K562 (cell line): ENCODE results near the gene NDN. TPM values are rescaled to one million over a fixed set of nuclear protein-coding genes. Genes with fewer than 3 reads are reported as not detected.
A peak's percentile ranks its signal among the peaks of the same experiment; 100 is the strongest.

Experiments used
- ATAC-seq: fragments of 200-7000 bp; cut with Tn5 transposase; 3 replicates; pipeline ENCODE4 v1.9.1; 2020; ENCODE audit warnings: moderate library complexity
- BruUV-seq: library from RNA; stranded (reverse); fragments of 400-500 nt; replicated peaks from 2 replicates; lab custom pipeline; 2021; lab: Mats Ljungman, UMichigan
- CTCF ChIA-PET: fragments of 300-600 bp; formaldehyde crosslinking; extraction: SDS; loops from one replicate; lab custom pipeline; 2021; ENCODE audit warnings: low intra/inter-chr PET ratio; lab: Yijun Ruan, JAX
- POLR2A ChIA-PET: fragments of 300-600, 350-650 bp; sonication (Branson Sonifier 250); formaldehyde crosslinking; extraction: SDS; loops from one replicate; lab custom pipeline; 2021; ENCODE audit warnings: antibody characterized with exemption, inconsistent platforms; lab: Yijun Ruan, JAX
- DNase-seq, 4 experiments: peaks; one replicate each; pipeline versions ENCODE4 v3.0.0 to v3.0.0-alpha.2; 2011 to 2018; ENCODE audit warnings: low spot score in 3 of 4, mixed read lengths in 3 of 4; ENCODE audit errors: extremely low read depth in 1 of 4
- FAIRE-seq: peaks from 2 replicates; lab custom pipeline; 2011; peaks lifted over from hg19 to GRCh38; lab: Jason Lieb, UNC
- H2AFZ ChIP-seq: 2 replicates; pipeline ENCODE4 v1.6.0; 2011; ENCODE audit warnings: low read depth, low read length, control low read depth, inconsistent platforms
- H3K27ac ChIP-seq: fragments of 200-600 bp; 3 replicates; pipeline ENCODE4 v1.8.0; 2011; ENCODE audit warnings: low read depth, mild to moderate bottlenecking, control low read depth, inconsistent platforms, low read length, moderate library complexity, mixed read lengths; ENCODE audit errors: extremely low read depth
- H3K27me3 ChIP-seq, 2 experiments: fragments of 300-600 bp in 1 of 2; 2 replicates in 1 of 2; 3 replicates in 1 of 2; pipeline versions ENCODE4 v1.6.0 to v1.8.0; 2011; ENCODE audit warnings: inconsistent platforms in 2 of 2, low read length in 2 of 2, mild to moderate bottlenecking in 1 of 2, mixed read lengths in 1 of 2, moderate library complexity in 1 of 2; ENCODE audit not compliant: control insufficient read depth in 2 of 2, insufficient read depth in 2 of 2
- H3K36me3 ChIP-seq: fragments of 300-600 bp; 3 replicates; pipeline ENCODE4 v1.8.0; 2011; ENCODE audit warnings: mild to moderate bottlenecking, low read length, inconsistent platforms; ENCODE audit not compliant: control insufficient read depth, insufficient read depth
- H3K4me1 ChIP-seq, 2 experiments: fragments of 200-600 bp in 1 of 2; replicated peaks in 1 of 2; 2 replicates in 1 of 2; 3 replicates in 1 of 2; pipeline versions ENCODE4 v1.5.1 to v1.8.0; 2011; ENCODE audit warnings: inconsistent platforms in 2 of 2, low read length in 2 of 2, mild to moderate bottlenecking in 1 of 2, mixed read lengths in 1 of 2, moderate library complexity in 1 of 2; ENCODE audit not compliant: control insufficient read depth in 2 of 2, insufficient read depth in 2 of 2
- H3K4me2 ChIP-seq: 2 replicates; pipeline ENCODE4 v1.6.1; 2011; ENCODE audit warnings: low read length, control low read depth, inconsistent platforms, mixed read lengths; ENCODE audit not compliant: insufficient read depth
- H3K4me3 ChIP-seq: fragments of 200-600 bp; sonication (generic), shearing (Covaris generic); 2 replicates; pipeline ENCODE4 v1.5.1; 2016; ENCODE audit warnings: control low read depth, inconsistent platforms
- H3K79me2 ChIP-seq: fragments of 200-600 bp; 3 replicates; pipeline ENCODE4 v1.8.0; 2011; ENCODE audit warnings: low read length, inconsistent platforms; ENCODE audit not compliant: control insufficient read depth, insufficient read depth
- H3K9ac ChIP-seq, 2 experiments: 2 replicates each; pipeline versions ENCODE4 v1.6.0 to v1.6.1; 2011; ENCODE audit warnings: low read depth in 2 of 2, low read length in 2 of 2, control low read depth in 1 of 2, inconsistent platforms in 1 of 2, mild to moderate bottlenecking in 1 of 2, mixed read lengths in 1 of 2; ENCODE audit not compliant: insufficient read depth in 1 of 2
- H3K9me1 ChIP-seq: one replicate; pipeline ENCODE4 v1.6.0; 2011; ENCODE audit warnings: inconsistent platforms, mild to moderate bottlenecking, low read length, moderate library complexity; ENCODE audit not compliant: control insufficient read depth, insufficient read depth
- H3K9me3 ChIP-seq: replicated peaks from 2 replicates; pipeline ENCODE4 v1.5.1; 2011; ENCODE audit warnings: low read depth, low read length, inconsistent platforms; ENCODE audit not compliant: control insufficient read depth, insufficient read depth
- H4K20me1 ChIP-seq: replicated peaks from 2 replicates; pipeline ENCODE4 v1.6.1; 2011; ENCODE audit warnings: low read length, inconsistent platforms, mixed read lengths; ENCODE audit not compliant: control insufficient read depth, insufficient read depth
- CTCF ChIP-seq, 3 experiments: IDR thresholded peaks in 2 of 3; conservative IDR thresholded peaks in 1 of 3; 2 replicates each; pipeline ENCODE4 v1.5.1; 2011 to 2012; ENCODE audit warnings: low read length in 3 of 3, mild to moderate bottlenecking in 3 of 3, control low read depth in 2 of 3, improper control_type of control experiment in 1 of 3, inconsistent platforms in 1 of 3, low read depth in 1 of 3, mixed read lengths in 1 of 3, moderate library complexity in 1 of 3; ENCODE audit not compliant: insufficient read depth in 2 of 3
- KLF10 ChIP-seq: fragments of 250-450 bp; sonication (Bioruptor Pico); IDR thresholded peaks from 2 replicates; pipeline ENCODE4 v1.6.1; 2021; ENCODE audit warnings: matching md5 sums
- WGBS: fragments of 100-300 bp; shearing (Covaris generic); methylation state at CpG from one replicate; pipeline ENCODE4 v1.1.6; 2016; ENCODE audit warnings: low coverage, mixed read lengths; ENCODE audit not compliant: insufficient coverage; ENCODE audit errors: missing lambda C conversion rate; 5-methylcytosine and 5-hydroxymethylcytosine counted together
- in situ Hi-C: fragments of 300-500 bp; cut with MboI; formaldehyde crosslinking; loops from 4 replicates; pipeline ENCODE4 v1.15.0; 2018; ENCODE audit warnings: inconsistent platforms, mixed read lengths
- intact Hi-C: fragments of 100-400 bp; cut with micrococcal nuclease; formaldehyde crosslinking; loops from 2 replicates; pipeline ENCODE4 v1.14.2; 2022
- polyA plus RNA-seq, 8 experiments: library from polyadenylated mRNA; depleted of rRNA in 4 of 8; stranded (reverse) in 5 of 8; unstranded in 3 of 8; fragments of >200 nt; fragmentation: Nextera tagmentation in 2 of 8; fragmentation: Illumina TruSeq in 1 of 8; extraction: Ambion mirVana in 2 of 8; extraction: Trizol in 1 of 8; gene quantifications; 2 replicates each; pipeline versions ENCODE4 v1.2.1 to v1.2.3, GENCODE V29; 2011 to 2014; ENCODE audit warnings: inconsistent platforms in 1 of 8, missing spikeins in 1 of 8
- total RNA-seq, 7 experiments: library from RNA; depleted of rRNA in 6 of 7; stranded (reverse); fragments of >200 nt in 6 of 7; fragmentation: Illumina TruSeq in 2 of 7; extraction: Trizol in 2 of 7; gene quantifications; 2 replicates each; pipeline versions ENCODE4 v1.2.1 to v1.2.3, GENCODE V29; 2011 to 2021; ENCODE audit warnings: low replicate concordance in 1 of 7

The NDN gene
- total and polyA plus RNA-seq, 9 of the 15 experiments (the other 6 are each of a cell fraction or from before 2014, with no cell fraction given), result 0.52 to 5.7 (median 2.1) TPM

GRCh38 chr15:23663232-23663631, 23.9 kb downstream of the NDN start:
- intact Hi-C loops (no loop called here), in situ Hi-C loops (no loop called here)
- WGBS, result 0% methylated on average over 2 of the region's 2 CpGs
- CTCF ChIA-PET, result no interaction called here
- FAIRE-seq (no peak), DNase-seq (no peak), ATAC-seq (no peak)
- Histone ChIP-seq H3K27ac (no peak overlapping the region), H3K9ac (no peak overlapping the region), H2AFZ (no peak overlapping the region), H4K20me1 (no peaks in the 10 kb centered on the region), H3K27me3 (no peaks in the 10 kb centered on the region), H3K79me2 (no peaks in the 10 kb centered on the region), H3K4me3 (no peak overlapping the region), H3K9me1 (no peaks in the 10 kb centered on the region), H3K9me3 (no peaks in the 10 kb centered on the region), H3K4me2 (no peak overlapping the region), H3K4me1 (no peaks in the 10 kb centered on the region), H3K36me3 (no peaks in the 10 kb centered on the region)
- 0 out of 6 replicates have a peak, but pooled peaks of 1 of the 3 experiments have one; percentile 3 for TF ChIP-seq CTCF (IDR thresholded peaks at IDR 0.05 in 2 of 3, conservative IDR thresholded peaks at IDR 0.05 in 1 of 3; ENCODE audit: insufficient read depth in 2 of 3, low read depth in 1 of 3, low read length in 3 of 3)
- TF ChIP-seq KLF10 (CRISPR knock-in tag), result no peak
- no TSS peak for BruUV-seq
- POLR2A ChIA-PET, result interaction anchor here (0.7 kb wide), 1 partner anchor 1842 kb away, joined by 3 read pairs; no protein-coding TSS in a partner anchor
